ENCODE measurements around the gene NLRP14.

The NLRP14 gene

DNA sequence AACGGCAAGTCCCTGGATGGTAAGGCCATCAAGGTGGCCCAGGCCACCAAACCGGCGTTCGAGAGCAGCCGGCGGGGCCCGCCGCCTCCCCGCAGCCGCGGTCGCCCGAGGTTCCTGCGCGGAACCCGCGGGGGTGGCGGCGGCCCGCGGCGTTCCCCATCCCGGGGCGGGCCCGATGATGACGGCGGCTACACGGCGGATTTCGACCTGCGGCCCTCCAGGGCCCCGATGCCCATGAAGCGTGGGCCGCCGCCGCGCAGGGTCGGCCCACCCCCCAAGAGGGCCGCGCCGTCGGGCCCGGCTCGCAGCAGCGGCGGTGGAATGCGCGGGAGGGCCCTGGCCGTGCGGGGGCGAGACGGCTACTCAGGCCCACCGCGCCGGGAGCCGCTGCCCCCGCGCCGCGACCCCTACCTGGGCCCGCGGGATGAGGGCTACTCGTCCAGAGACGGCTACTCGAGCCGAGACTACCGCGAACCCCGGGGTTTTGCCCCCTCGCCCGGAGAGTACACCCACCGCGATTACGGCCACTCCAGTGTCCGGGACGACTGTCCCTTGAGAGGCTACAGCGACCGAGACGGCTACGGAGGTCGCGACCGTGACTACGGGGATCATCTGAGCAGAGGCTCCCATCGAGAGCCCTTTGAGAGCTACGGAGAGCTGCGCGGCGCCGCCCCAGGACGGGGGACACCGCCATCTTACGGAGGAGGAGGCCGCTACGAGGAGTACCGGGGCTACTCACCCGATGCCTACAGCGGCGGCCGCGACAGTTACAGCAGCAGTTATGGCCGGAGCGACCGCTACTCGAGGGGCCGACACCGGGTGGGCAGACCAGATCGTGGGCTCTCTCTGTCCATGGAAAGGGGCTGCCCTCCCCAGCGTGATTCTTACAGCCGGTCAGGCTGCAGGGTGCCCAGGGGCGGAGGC is 69.3 kb downstream of the NLRP14 start:
- DNase-seq (ENCODE audit: low read depth in 1 of 2, low spot score in 1 of 2) = no peak
- Histone ChIP-seq H3K27ac (replicated peaks) (no peak overlapping the region), H3K4me3 (replicated peaks; ENCODE audit: insufficient read depth, low read length) (no peak overlapping the region), H3K27me3 (ENCODE audit: insufficient read depth, poor library complexity, severe bottlenecking) (peaks cover 5% of the 10 kb centered on the region)
- TF ChIP-seq REST (IDR thresholded peaks at IDR 0.05; ENCODE audit: insufficient replicate concordance, low read depth) (no peak), SPI1 (IDR thresholded peaks at IDR 0.05; ENCODE audit: borderline replicate concordance, low read depth) (no peak), GABPA (IDR thresholded peaks at IDR 0.05; ENCODE audit: low read depth) (no peak), CTCF (IDR thresholded peaks at IDR 0.05; ENCODE audit: insufficient read depth, low read length) (no peak), POLR2AphosphoS5 (IDR thresholded peaks at IDR 0.05; ENCODE audit: low read depth) (no peak)

DNA sequence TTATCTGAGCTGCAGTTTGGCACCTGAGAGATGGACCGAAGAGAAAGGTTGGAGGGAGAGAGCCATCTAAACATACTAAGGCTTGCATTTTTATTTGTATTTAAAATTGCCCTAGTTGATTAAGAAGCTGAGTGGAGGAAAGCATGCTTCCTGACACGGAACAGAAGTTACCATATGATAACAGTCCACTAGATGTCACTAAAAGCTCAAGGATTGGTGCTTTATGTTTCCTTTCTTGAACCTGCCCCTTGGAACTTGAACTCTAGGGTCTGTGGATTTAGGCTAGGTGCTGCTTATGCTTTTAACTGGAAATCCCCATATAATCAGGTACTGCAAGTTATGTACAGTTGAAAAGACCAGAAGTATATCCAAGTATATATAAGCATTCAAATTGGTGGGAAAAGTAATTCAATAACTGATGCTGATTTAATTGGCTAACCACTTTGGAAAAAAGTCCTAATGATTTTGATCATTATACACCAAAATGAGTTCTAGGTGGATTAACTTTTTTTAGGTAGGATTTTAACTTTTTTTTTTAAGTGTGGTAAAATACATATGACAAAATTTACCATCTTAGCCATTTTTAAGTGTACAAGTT is 78.1 kb downstream of the NLRP14 start:
- no peak for TF ChIP-seq SPI1 (IDR thresholded peaks at IDR 0.05; ENCODE audit: borderline replicate concordance, low read depth)
- TF ChIP-seq CTCF (IDR thresholded peaks at IDR 0.05; ENCODE audit: insufficient read depth, low read length) = peak; percentile 29
- peak; percentile 10 to 15 for DNase-seq (ENCODE audit: low read depth in 1 of 2, low spot score in 1 of 2)
- Histone ChIP-seq H3K27me3 (ENCODE audit: insufficient read depth, poor library complexity, severe bottlenecking) (peaks cover 6% of the 10 kb centered on the region), H3K27ac (replicated peaks) (no peak overlapping the region), H3K4me3 (replicated peaks; ENCODE audit: insufficient read depth, low read length) (no peak overlapping the region)

DNA sequence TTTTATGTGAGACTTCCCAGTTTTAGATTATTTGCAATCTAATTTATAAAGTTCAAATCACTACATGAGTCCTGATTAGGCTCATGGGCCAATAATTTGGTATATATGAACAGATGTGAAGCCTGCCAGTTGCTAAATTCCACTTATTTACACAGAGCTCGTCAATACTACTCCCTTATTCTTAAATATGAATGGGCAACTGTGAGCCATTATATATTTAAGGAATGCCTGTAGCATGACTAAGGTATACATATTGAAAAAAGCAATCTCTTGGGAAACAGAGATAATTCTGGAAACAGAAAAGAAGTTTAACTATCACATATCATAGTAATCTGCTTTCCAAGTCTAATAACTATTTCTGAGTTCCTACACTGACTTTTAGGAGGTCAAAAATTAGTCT is 95.5 kb downstream of the NLRP14 start:
- Histone ChIP-seq H3K4me3 (replicated peaks; ENCODE audit: insufficient read depth, low read length) (no peak overlapping the region), H3K27ac (replicated peaks) (no peak overlapping the region), H3K27me3 (ENCODE audit: insufficient read depth, poor library complexity, severe bottlenecking) (peaks cover 4% of the 10 kb centered on the region)
- TF ChIP-seq GABPA (IDR thresholded peaks at IDR 0.05; ENCODE audit: low read depth) = no peak
- TF ChIP-seq POLR2AphosphoS5 (IDR thresholded peaks at IDR 0.05; ENCODE audit: low read depth) = no peak
- TF ChIP-seq REST (IDR thresholded peaks at IDR 0.05; ENCODE audit: insufficient replicate concordance, low read depth) = no peak
- no peak for TF ChIP-seq CTCF (IDR thresholded peaks at IDR 0.05; ENCODE audit: insufficient read depth, low read length)
- TF ChIP-seq SPI1 (IDR thresholded peaks at IDR 0.05; ENCODE audit: borderline replicate concordance, low read depth) = no peak
- no peak for DNase-seq (ENCODE audit: low read depth in 1 of 2, low spot score in 1 of 2)
